OCI-LY3 (cell line): ENCODE data around the gene SMAP2.
"Not testable (repeated sequence)": the region's sequence is repeated elsewhere in the genome, so short reads cannot be mapped to it uniquely, and the experiment has no call there.

Experiments used
- H2AFZ ChIP-seq: fragments of 200-600, 300-600 bp; shearing (Covaris generic); 2 replicates; pipeline ENCODE4 v1.6.0; 2014; ENCODE audit warnings: antibody characterized with exemption, low read depth, low read length
- H3K27ac ChIP-seq: fragments of 200-600, 300-600 bp; sonication (generic); 2 replicates; pipeline ENCODE4 v1.5.1; 2014; ENCODE audit warnings: mild to moderate bottlenecking, low read length, moderate library complexity, mixed read lengths
- H3K27me3 ChIP-seq: fragments of 200-600, 300-600 bp; sonication (generic); 2 replicates; pipeline ENCODE4 v1.6.1; 2014; ENCODE audit warnings: low read depth, low read length, mixed read lengths
- H3K36me3 ChIP-seq: fragments of 200-600, 300-600 bp; sonication (generic); replicated peaks from 2 replicates; pipeline ENCODE3; 2014; ENCODE audit warnings: low read depth, low read length, mixed read lengths
- H3K4me1 ChIP-seq: fragments of 300-600, 200-600 bp; sonication (generic); 2 replicates; pipeline ENCODE4 v1.6.1; 2014; ENCODE audit warnings: low read length, mixed read lengths
- H3K4me2 ChIP-seq: fragments of 200-600, 300-600 bp; sonication (generic); 2 replicates; pipeline ENCODE4 v1.6.1; 2014; ENCODE audit warnings: low read length, mixed read lengths
- H3K4me3 ChIP-seq: fragments of 300-600, 200-600 bp; sonication (generic); 2 replicates; pipeline ENCODE4 v1.5.1; 2014; ENCODE audit warnings: antibody characterized with exemption, mild to moderate bottlenecking, low read length, moderate library complexity
- H3K79me2 ChIP-seq: fragments of 300-600, 200-600 bp; shearing (Covaris generic); 2 replicates; pipeline ENCODE4 v1.6.1; 2014; ENCODE audit warnings: mild to moderate bottlenecking, low read length, mixed read lengths
- H3K9ac ChIP-seq: fragments of 300-600, 200-600 bp; shearing (Covaris generic); 2 replicates; pipeline ENCODE4 v1.6.0; 2014; ENCODE audit warnings: mild to moderate bottlenecking, low read length, moderate library complexity
- H3K9me3 ChIP-seq: fragments of 200-600, 300-600 bp; shearing (Covaris generic); 2 replicates; pipeline ENCODE4 v1.6.1; 2014; ENCODE audit warnings: low read length, mixed read lengths; ENCODE audit not compliant: insufficient read depth
- H4K20me1 ChIP-seq: fragments of 200-600, 300-600 bp; sonication (generic); 2 replicates; pipeline ENCODE4 v1.6.1; 2016; ENCODE audit warnings: low read length, mixed read lengths; ENCODE audit not compliant: insufficient read depth
- EZH2phosphoT487 ChIP-seq: fragments of 200-600 bp; shearing (Covaris generic); IDR thresholded peaks from 2 replicates; pipeline ENCODE4 v1.6.1; 2018; ENCODE audit warnings: antibody characterized with exemption, mixed run types, low read depth
- TF ChIP-seq, protein P1 (sequence below): fragments of 200-600, 300-600 bp; sonication (generic); IDR thresholded peaks from 2 replicates; pipeline ENCODE4 v1.5.1; 2014; ENCODE audit warnings: antibody characterized with exemption, low read length, low read depth

The SMAP2 gene

GRCh38 chr1:40338745-40339419 lies 34.6 kb upstream of the SMAP2 start:
- peak overlapping the region; percentile 78 for H3K4me2 ChIP-seq
- no peaks in the 10 kb centered on the region for H3K79me2 ChIP-seq
- H3K9ac ChIP-seq: no peak overlapping the region; the same call in 1 of the 2 replicates
- no peaks in the 10 kb centered on the region for H3K27me3 ChIP-seq
- no peaks in the 10 kb centered on the region for H3K9me3 ChIP-seq
- H2AFZ ChIP-seq: peak overlapping the region; percentile 34; the same call in 1 of the 2 replicates
- H3K27ac ChIP-seq: no peak overlapping the region
- no peaks in the 10 kb centered on the region for H3K36me3 ChIP-seq
- TF ChIP-seq, protein P1, sequence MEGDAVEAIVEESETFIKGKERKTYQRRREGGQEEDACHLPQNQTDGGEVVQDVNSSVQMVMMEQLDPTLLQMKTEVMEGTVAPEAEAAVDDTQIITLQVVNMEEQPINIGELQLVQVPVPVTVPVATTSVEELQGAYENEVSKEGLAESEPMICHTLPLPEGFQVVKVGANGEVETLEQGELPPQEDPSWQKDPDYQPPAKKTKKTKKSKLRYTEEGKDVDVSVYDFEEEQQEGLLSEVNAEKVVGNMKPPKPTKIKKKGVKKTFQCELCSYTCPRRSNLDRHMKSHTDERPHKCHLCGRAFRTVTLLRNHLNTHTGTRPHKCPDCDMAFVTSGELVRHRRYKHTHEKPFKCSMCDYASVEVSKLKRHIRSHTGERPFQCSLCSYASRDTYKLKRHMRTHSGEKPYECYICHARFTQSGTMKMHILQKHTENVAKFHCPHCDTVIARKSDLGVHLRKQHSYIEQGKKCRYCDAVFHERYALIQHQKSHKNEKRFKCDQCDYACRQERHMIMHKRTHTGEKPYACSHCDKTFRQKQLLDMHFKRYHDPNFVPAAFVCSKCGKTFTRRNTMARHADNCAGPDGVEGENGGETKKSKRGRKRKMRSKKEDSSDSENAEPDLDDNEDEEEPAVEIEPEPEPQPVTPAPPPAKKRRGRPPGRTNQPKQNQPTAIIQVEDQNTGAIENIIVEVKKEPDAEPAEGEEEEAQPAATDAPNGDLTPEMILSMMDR: peak; percentile 90
- no peak for TF ChIP-seq EZH2phosphoT487
- peak overlapping the region; percentile 54 for H3K4me3 ChIP-seq
- H3K4me1 ChIP-seq: peaks cover 26% of the 10 kb centered on the region
- no peaks in the 10 kb centered on the region for H4K20me1 ChIP-seq

DNA sequence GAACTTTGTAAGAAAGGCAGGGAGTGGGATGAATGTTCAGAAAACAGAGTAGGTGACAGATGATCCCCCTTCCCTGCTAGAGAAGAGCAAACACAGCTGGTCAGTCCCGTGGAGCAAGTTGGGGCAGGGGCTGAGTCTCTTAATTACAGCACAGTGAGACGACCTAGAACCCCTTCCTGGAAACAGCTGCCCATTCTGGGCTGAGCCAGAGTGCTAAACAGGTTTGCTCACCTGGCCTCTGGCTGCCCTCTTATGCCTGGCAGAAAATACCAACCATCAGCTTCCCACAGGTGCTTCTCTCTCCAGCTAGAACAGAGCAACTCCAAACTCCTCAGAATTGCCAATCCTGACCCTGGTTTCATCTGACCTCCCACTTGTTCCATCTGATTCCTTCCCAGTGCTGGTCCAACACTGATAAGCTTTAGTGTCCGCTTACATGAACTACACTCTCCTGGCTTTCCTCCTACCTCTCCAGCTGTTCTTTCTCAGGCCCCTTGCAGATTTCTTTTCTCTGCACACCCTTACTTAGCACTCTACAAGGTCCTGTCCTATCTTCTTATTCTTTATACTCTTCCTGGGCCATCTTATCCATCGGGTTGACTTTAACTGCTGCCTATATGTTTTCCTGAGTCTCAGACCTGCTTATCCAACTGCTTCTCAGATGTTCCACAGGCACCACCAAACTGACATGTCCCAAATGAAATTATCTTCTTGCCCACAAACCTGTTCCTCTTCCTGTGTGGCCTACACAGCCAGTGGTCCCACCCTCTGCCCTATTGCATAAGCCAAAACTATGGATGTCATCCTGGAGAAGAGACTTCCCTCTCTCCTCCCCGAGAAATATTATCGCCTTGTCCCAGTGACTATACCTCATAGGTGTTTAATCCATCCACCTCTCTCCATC lies 33.9 kb upstream of the SMAP2 start:
- Histone ChIP-seq H3K79me2 (no peaks in the 10 kb centered on the region), H3K4me3 (no peak overlapping the region), H3K4me1 (peaks cover 34% of the 10 kb centered on the region), H4K20me1 (no peaks in the 10 kb centered on the region), H3K36me3 (no peaks in the 10 kb centered on the region), H3K4me2 (no peak overlapping the region), H3K27me3 (no peaks in the 10 kb centered on the region), H2AFZ (no peak overlapping the region), H3K27ac (no peak overlapping the region), H3K9ac (no peak overlapping the region), H3K9me3 (no peaks in the 10 kb centered on the region)
- TF ChIP-seq, protein P1: no peak
- no peak for TF ChIP-seq EZH2phosphoT487

DNA sequence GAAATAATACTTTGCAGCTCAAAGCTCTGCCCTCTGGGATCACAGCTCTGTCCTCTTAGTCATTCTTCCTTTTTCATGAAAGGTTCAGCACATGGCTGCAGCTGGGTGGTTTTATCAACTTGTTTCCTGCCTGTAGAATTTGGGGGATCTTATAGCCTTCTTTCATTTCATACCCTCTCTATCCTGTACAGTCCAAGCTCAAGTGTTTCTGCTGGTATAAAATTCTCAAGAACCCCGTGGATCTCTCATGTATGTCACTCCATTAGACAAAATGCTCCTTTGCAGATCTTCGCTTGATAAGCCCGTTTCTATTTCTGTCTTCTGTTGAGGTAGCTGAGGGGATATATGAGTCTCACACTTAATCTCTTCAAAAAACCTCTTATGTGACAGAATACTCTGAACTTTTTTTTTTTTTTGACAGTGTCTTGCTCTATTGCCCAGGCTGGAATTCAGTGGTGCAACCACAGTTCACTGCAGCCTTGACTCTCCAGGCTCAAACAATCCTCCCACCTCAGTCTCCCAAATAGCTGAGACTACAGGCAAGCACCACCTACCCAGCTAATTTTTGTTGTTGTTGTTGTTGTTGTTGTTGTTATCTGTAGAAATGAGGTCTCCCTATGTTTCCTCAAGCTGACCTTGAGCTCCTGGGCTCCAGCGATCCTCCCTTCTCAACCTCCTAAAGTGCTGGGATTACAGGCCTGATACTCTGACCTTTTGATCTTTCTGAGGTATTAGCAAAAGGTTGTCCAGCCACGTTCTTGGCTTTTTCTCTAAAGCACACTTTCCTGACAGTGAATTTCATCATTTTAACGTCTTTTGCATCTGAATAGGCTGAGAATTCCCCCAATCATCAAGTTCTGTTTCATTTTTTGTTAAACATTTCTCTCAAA lies 31.8 kb upstream of the SMAP2 start:
- Histone ChIP-seq H3K4me3 (no peak overlapping the region), H3K9me3 (no peaks in the 10 kb centered on the region), H3K27me3 (no peaks in the 10 kb centered on the region), H3K4me1 (peaks cover 37% of the 10 kb centered on the region), H3K36me3 (no peaks in the 10 kb centered on the region), H3K4me2 (peak overlapping the region; percentile 41), H3K27ac (peak overlapping the region; percentile 16; the same call in 1 of the 2 replicates), H3K9ac (peak overlapping the region; percentile 17; the same call in 1 of the 2 replicates), H3K79me2 (no peaks in the 10 kb centered on the region), H2AFZ (peak overlapping the region; percentile 30; the same call in 1 of the 2 replicates), H4K20me1 (no peaks in the 10 kb centered on the region)
- TF ChIP-seq, protein P1: no peak

DNA sequence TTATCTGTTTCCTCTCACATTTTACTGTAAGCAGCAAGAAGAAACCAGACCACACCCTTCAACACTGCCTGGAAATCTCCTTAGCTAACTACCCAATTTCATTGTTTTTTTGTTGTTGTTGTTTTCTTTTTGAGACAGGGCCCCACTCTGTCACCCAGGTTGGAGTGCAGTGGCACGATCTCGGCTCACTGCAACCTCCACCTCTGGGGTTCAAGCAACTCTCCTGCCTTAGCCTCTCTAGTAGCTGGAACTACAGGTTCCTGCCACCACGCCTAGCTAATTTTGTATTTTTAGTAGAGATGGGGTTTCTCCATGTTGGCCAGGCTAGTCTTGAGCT lies 31.2 kb upstream of the SMAP2 start:
- H3K36me3 ChIP-seq, H3K79me2 ChIP-seq, H3K4me3 ChIP-seq, H3K9me3 ChIP-seq, H3K27me3 ChIP-seq, H4K20me1 ChIP-seq: not testable (repeated sequence)
- peak overlapping the region; percentile 17; the same call in 1 of the 2 replicates for H3K9ac ChIP-seq
- H2AFZ ChIP-seq: 0 out of 2 replicates have a peak overlapping the region, but pooled peaks have one; percentile 30
- H3K27ac ChIP-seq: peak overlapping the region; percentile 16; the same call in 1 of the 2 replicates
- peaks cover 37% of the 10 kb centered on the region for H3K4me1 ChIP-seq
- peak overlapping the region; percentile 41 for H3K4me2 ChIP-seq
